Measurements from ENCODE around the gene SMYD2.

- no peak for TF ChIP-seq RAD21 (conservative IDR thresholded peaks at IDR 0.05)
- no peak for TF ChIP-seq EZH2 (IDR thresholded peaks at IDR 0.05; ENCODE audit: borderline replicate concordance, insufficient read depth, low read length, poor library complexity, severe bottlenecking)
Observed at GRCh38 chr1:214379236-214379970, 98.4 kb downstream of the SMYD2 start.

Data from neural cell (in vitro differentiated cells).